Mesendoderm (in vitro differentiated cells): ENCODE data around the gene GRID2.
A peak's percentile ranks its signal among the peaks of the same experiment; 100 is the strongest.
"Not testable (repeated sequence)": the region's sequence is repeated elsewhere in the genome, so short reads cannot be mapped to it uniquely, and the experiment has no call there.

ENCODE experiments used
- DNase-seq: peaks from one replicate; pipeline ENCODE4 v3.0.0; 2013
- H2AK5ac ChIP-seq: 2 replicates; pipeline ENCODE4 v1.6.1; 2013; ENCODE audit warnings: low read length, inconsistent platforms
- H2BK120ac ChIP-seq: 2 replicates; pipeline ENCODE4 v1.6.1; 2013; ENCODE audit warnings: low read depth, mild to moderate bottlenecking, low read length, moderate library complexity, mixed read lengths
- H2BK15ac ChIP-seq: replicated peaks from 2 replicates; pipeline ENCODE4 v1.6.1; 2013; ENCODE audit warnings: low read depth, mild to moderate bottlenecking, moderate library complexity
- H2BK5ac ChIP-seq: 2 replicates; pipeline ENCODE4 v1.6.1; 2013; ENCODE audit warnings: low read length, inconsistent platforms
- H3K18ac ChIP-seq: 2 replicates; pipeline ENCODE4 v1.6.1; 2013; ENCODE audit warnings: mild to moderate bottlenecking, low read length, mixed read lengths
- H3K23ac ChIP-seq: one replicate; pipeline ENCODE4 v1.6.1; 2013; ENCODE audit warnings: low read length
- H3K27ac ChIP-seq: 2 replicates; pipeline ENCODE4 v1.5.1; 2013; ENCODE audit warnings: low read depth, mild to moderate bottlenecking, inconsistent platforms, low read length, moderate library complexity
- H3K27me3 ChIP-seq: 2 replicates; pipeline ENCODE4 v1.6.1; 2013; ENCODE audit warnings: low read length, control low read depth, mild to moderate bottlenecking, inconsistent platforms; ENCODE audit not compliant: insufficient read depth, poor library complexity
- H3K36me3 ChIP-seq: 2 replicates; pipeline ENCODE4 v1.6.1; 2013; ENCODE audit warnings: low read length, inconsistent platforms; ENCODE audit not compliant: control insufficient read depth, insufficient read depth
- H3K4ac ChIP-seq: one replicate; pipeline ENCODE4 v1.6.1; 2013; ENCODE audit warnings: low read depth, mild to moderate bottlenecking, low read length, moderate library complexity
- H3K4me1 ChIP-seq: 2 replicates; pipeline ENCODE4 v1.6.1; 2013; ENCODE audit warnings: low read depth, low read length, inconsistent platforms; ENCODE audit not compliant: control insufficient read depth
- H3K4me2 ChIP-seq: 2 replicates; pipeline ENCODE4 v1.6.1; 2013; ENCODE audit warnings: low read length
- H3K4me3 ChIP-seq: 2 replicates; pipeline ENCODE4 v1.5.1; 2013; ENCODE audit warnings: mild to moderate bottlenecking, low read length
- H3K56ac ChIP-seq: one replicate; pipeline ENCODE4 v1.6.1; 2013; ENCODE audit warnings: low read length
- H3K79me1 ChIP-seq: 2 replicates; pipeline ENCODE4 v1.6.1; 2013; ENCODE audit warnings: low read length, inconsistent platforms
- H3K79me2 ChIP-seq: 2 replicates; pipeline ENCODE4 v1.6.1; 2013; ENCODE audit warnings: mild to moderate bottlenecking, low read length; ENCODE audit not compliant: control insufficient read depth, insufficient read depth
- H3K9ac ChIP-seq: 2 replicates; pipeline ENCODE4 v1.6.1; 2013; ENCODE audit warnings: low read length, inconsistent platforms
- H4K5ac ChIP-seq: one replicate; pipeline ENCODE4 v1.6.1; 2013; ENCODE audit warnings: low read length
- H4K8ac ChIP-seq: one replicate; pipeline ENCODE4 v1.6.1; 2013; ENCODE audit warnings: low read depth, mild to moderate bottlenecking, control low read depth, low read length, moderate library complexity
- WGBS: extraction: QIAGEN DNeasy Blood & Tissue Kit; methylation state at CpG from one replicate; pipeline ENCODE4 v1.1.7; 2013; ENCODE audit warnings: low lambda C conversion rate, missing lambda C conversion rate; ENCODE audit not compliant: insufficient coverage; ENCODE audit errors: extremely low coverage; 5-methylcytosine and 5-hydroxymethylcytosine counted together

The GRID2 gene

DNA sequence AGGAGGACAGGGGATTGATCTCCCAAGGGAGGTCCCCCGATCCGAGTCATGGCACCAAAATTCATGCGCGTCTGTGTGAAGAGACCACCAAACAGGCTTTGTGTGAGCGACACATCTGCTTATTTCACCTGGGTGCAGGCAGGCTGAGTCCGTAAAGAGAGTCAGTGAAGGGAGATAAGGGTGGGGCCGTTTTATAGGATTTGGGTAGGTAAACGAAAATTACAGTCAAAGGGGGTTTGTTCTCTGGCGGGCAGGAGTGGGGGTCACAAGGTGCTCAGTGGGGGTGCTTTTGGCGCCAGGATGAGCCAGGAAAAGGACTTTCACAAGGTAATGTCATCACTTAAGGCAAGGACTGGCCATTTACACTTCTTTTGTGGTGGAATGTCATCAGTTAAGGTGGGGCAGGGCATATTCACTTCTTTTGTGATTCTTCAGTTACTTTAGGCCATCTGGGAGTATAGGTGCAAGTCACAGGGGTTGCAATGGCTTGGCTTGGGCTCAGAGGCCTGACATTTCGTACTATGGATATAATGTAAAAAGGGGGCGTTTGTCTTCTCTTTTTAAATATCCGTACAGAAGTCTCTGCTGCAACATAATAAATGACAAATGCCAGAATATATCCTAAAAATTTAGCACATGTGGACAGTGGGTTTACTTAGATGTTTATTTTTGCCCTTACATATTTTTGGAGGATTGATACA is 140.5 kb downstream of the GRID2 start:
- H3K23ac ChIP-seq, H3K4me2 ChIP-seq, H4K8ac ChIP-seq, H2AK5ac ChIP-seq, H4K5ac ChIP-seq, H2BK15ac ChIP-seq, H3K27me3 ChIP-seq, H3K36me3 ChIP-seq, H3K79me1 ChIP-seq, H3K4me1 ChIP-seq: not testable (repeated sequence)
- H2BK5ac ChIP-seq: peak overlapping the region; percentile 26
- peak overlapping the region; percentile 81 for H3K9ac ChIP-seq
- H3K27ac ChIP-seq: peak overlapping the region; percentile 84
- H3K79me2 ChIP-seq: peaks cover 35% of the 10 kb centered on the region
- peak overlapping the region; percentile 81 for H3K4ac ChIP-seq
- peak overlapping the region; percentile 39 for H2BK120ac ChIP-seq
- no CpG with 5 or more reads among the region's 13 CpGs for WGBS
- peak overlapping the region; percentile 86 for H3K56ac ChIP-seq
- peak; percentile 70 for DNase-seq
- H3K4me3 ChIP-seq: peak overlapping the region; percentile 47
- peak overlapping the region; percentile 84 for H3K18ac ChIP-seq

DNA sequence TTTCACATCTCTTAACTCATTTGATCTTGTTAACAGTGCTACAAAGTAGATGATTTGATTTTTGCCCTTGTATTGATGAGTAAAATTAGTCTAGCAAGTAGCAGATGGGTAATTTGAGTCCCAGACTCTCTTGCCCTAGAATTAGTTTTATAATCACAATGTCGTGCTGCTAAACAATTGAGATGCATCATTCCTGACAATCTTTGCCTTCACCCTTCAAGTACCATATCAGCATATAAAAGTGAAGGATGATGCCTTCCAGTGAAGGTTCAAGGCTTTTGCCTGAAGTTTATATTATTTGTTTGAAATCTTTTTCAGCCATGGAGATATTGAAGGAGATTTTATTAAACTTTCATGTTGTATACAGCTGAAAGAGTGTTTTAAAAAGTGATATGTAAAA is 141.4 kb downstream of the GRID2 start:
- Histone ChIP-seq H2BK120ac (no peak overlapping the region), H4K8ac (no peak overlapping the region), H3K56ac (peak overlapping the region; percentile 58), H3K4me2 (peak overlapping the region; percentile 26), H3K4me3 (no peak overlapping the region), H3K36me3 (no peaks in the 10 kb centered on the region), H3K18ac (no peak overlapping the region), H3K27ac (no peak overlapping the region), H3K27me3 (no peaks in the 10 kb centered on the region), H2AK5ac (no peak overlapping the region), H4K5ac (no peak overlapping the region), H3K79me2 (peaks cover 37% of the 10 kb centered on the region), H3K4me1 (peaks cover 7% of the 10 kb centered on the region), H3K79me1 (no peaks in the 10 kb centered on the region), H2BK15ac (peak overlapping the region; percentile 74), H3K9ac (peak overlapping the region; percentile 38), H3K4ac (no peak overlapping the region), H2BK5ac (no peak overlapping the region), H3K23ac (no peak overlapping the region)
- WGBS: no CpG with 5 or more reads among the region's 1 CpG
- no peak for DNase-seq

GRCh38 chr4:92447255-92447905 is 143.6 kb downstream of the GRID2 start:
- no peaks in the 10 kb centered on the region for H3K36me3 ChIP-seq
- H3K4me3 ChIP-seq: no peak overlapping the region
- peak; percentile 44 for DNase-seq
- no peaks in the 10 kb centered on the region for H3K79me1 ChIP-seq
- no peak overlapping the region for H3K9ac ChIP-seq
- H3K4me1 ChIP-seq: peaks cover 7% of the 10 kb centered on the region
- no peak overlapping the region for H2BK15ac ChIP-seq
- WGBS: no CpG with 5 or more reads among the region's 1 CpG
- no peak overlapping the region for H3K4ac ChIP-seq
- H3K18ac ChIP-seq: peak overlapping the region; percentile 51
- H2BK120ac ChIP-seq: no peak overlapping the region
- H3K27me3 ChIP-seq: no peaks in the 10 kb centered on the region
- H3K4me2 ChIP-seq: no peak overlapping the region
- peak overlapping the region; percentile 28 for H4K8ac ChIP-seq
- H3K79me2 ChIP-seq: peaks cover 52% of the 10 kb centered on the region
- H2AK5ac ChIP-seq: no peak overlapping the region
- H3K27ac ChIP-seq: no peak overlapping the region
- no peak overlapping the region for H4K5ac ChIP-seq
- H2BK5ac ChIP-seq: no peak overlapping the region
- H3K56ac ChIP-seq: no peak overlapping the region
- no peak overlapping the region for H3K23ac ChIP-seq

GRCh38 chr4:92448176-92448575 is 144.4 kb downstream of the GRID2 start:
- not testable (repeated sequence) for H3K4me2 ChIP-seq, H3K79me1 ChIP-seq, H3K56ac ChIP-seq, H3K4me1 ChIP-seq, H2BK15ac ChIP-seq, H3K27me3 ChIP-seq, H3K18ac ChIP-seq, H2AK5ac ChIP-seq, H3K27ac ChIP-seq, H3K4ac ChIP-seq, H2BK120ac ChIP-seq, H2BK5ac ChIP-seq, H3K23ac ChIP-seq, H3K4me3 ChIP-seq, DNase-seq, H3K9ac ChIP-seq, H4K8ac ChIP-seq, H3K36me3 ChIP-seq, H4K5ac ChIP-seq
- peaks cover 57% of the 10 kb centered on the region for H3K79me2 ChIP-seq
- WGBS: no CpG with 5 or more reads among the region's 5 CpGs

- Histone ChIP-seq H3K79me2 (peaks cover 60% of the 10 kb centered on the region), H3K79me1 (peaks cover 4% of the 10 kb centered on the region), H3K27me3 (no peaks in the 10 kb centered on the region), H3K27ac (no peak overlapping the region), H4K8ac (no peak overlapping the region), H4K5ac (no peak overlapping the region), H3K56ac (no peak overlapping the region), H2AK5ac (no peak overlapping the region), H3K9ac (no peak overlapping the region), H3K23ac (no peak overlapping the region), H2BK15ac (no peak overlapping the region), H2BK120ac (no peak overlapping the region), H3K4me1 (peaks cover 9% of the 10 kb centered on the region), H3K4ac (no peak overlapping the region), H2BK5ac (no peak overlapping the region), H3K4me3 (no peak overlapping the region), H3K18ac (no peak overlapping the region), H3K36me3 (no peaks in the 10 kb centered on the region), H3K4me2 (no peak overlapping the region)
- no peak for DNase-seq
These were observed 146.9 kb downstream of the GRID2 start for GRCh38 chr4:92450694-92451093.

DNA sequence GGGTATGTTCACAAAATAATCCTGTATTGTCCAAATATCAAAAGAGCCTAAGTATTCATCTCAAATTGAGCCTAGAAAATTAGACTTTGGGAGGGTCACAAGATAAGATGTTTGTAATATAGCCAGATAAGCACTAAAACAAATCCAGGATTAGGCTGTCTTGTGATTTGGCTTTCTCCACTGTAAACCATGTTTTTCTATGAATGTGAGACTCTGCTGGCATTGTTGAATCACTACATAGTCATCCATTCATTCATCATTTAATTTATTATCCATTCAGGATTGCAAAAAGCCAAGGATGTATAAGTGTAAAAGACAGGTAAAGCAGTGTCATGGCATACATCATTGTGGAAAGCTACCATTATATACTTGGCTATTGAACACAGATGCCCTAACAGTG is 148.0 kb downstream of the GRID2 start:
- no peak overlapping the region for H3K23ac ChIP-seq
- DNase-seq: no peak
- no peak overlapping the region for H3K56ac ChIP-seq
- H3K27ac ChIP-seq: no peak overlapping the region
- no peak overlapping the region for H3K9ac ChIP-seq
- no peaks in the 10 kb centered on the region for H3K36me3 ChIP-seq
- no peak overlapping the region for H3K4ac ChIP-seq
- H2BK15ac ChIP-seq: no peak overlapping the region
- no peak overlapping the region for H2AK5ac ChIP-seq
- peaks cover 4% of the 10 kb centered on the region for H3K79me1 ChIP-seq
- peaks cover 53% of the 10 kb centered on the region for H3K79me2 ChIP-seq
- no peak overlapping the region for H4K5ac ChIP-seq
- no peak overlapping the region for H3K4me3 ChIP-seq
- H3K27me3 ChIP-seq: no peaks in the 10 kb centered on the region
- no peak overlapping the region for H3K4me2 ChIP-seq
- H2BK120ac ChIP-seq: no peak overlapping the region
- H4K8ac ChIP-seq: no peak overlapping the region
- no peak overlapping the region for H2BK5ac ChIP-seq
- peaks cover 8% of the 10 kb centered on the region for H3K4me1 ChIP-seq
- H3K18ac ChIP-seq: no peak overlapping the region
